K562 (cell line): ENCODE results near the gene ATP6V0C. TPM values are rescaled to one million over a fixed set of nuclear protein-coding genes. Genes with fewer than 3 reads are reported as not detected.
A peak's percentile ranks its signal among the peaks of the same experiment; 100 is the strongest.

Experiments
- ARID2 ChIP-seq: fragments of 450-650 bp; IDR thresholded peaks from 2 replicates; pipeline ENCODE4 v1.6.1; 2017; ENCODE audit warnings: antibody characterized with exemption, mild to moderate bottlenecking
- BMI1 ChIP-seq: fragments of 150-350 bp; IDR thresholded peaks from 2 replicates; pipeline ENCODE4 v1.6.1; 2014; ENCODE audit warnings: low read length
- DNMT1 ChIP-seq: fragments of 450-650 bp; IDR thresholded peaks from 2 replicates; pipeline ENCODE4 v1.6.1; 2016; ENCODE audit warnings: antibody characterized with exemption, mild to moderate bottlenecking
- ETV1 ChIP-seq: fragments of 450-650 bp; conservative IDR thresholded peaks from 2 replicates; pipeline ENCODE4 v1.6.1; 2016; ENCODE audit warnings: missing genetic modification characterization, control low read depth, low read depth, missing compliant biosample characterization
- FOXO4 ChIP-seq: fragments of 450-650 bp; formaldehyde crosslinking; IDR thresholded peaks from 2 replicates; pipeline ENCODE4 v1.4.0; 2020; ENCODE audit warnings: mild to moderate bottlenecking, moderate library complexity
- HDGF ChIP-seq: fragments of 450-650 bp; IDR thresholded peaks from 2 replicates; pipeline ENCODE4 v1.6.1; 2016
- HEY1 ChIP-seq: fragments of 250-450 bp; sonication (Bioruptor Pico); IDR thresholded peaks from 2 replicates; pipeline ENCODE4 v1.5.0; 2020; ENCODE audit warnings: mild to moderate bottlenecking, moderate library complexity, borderline replicate concordance
- PKNOX1 ChIP-seq: fragments of 450-650 bp; IDR thresholded peaks from 2 replicates; pipeline ENCODE4 v1.6.1; 2016
- POLR2G ChIP-seq: fragments of 200-400 bp; formaldehyde crosslinking; IDR thresholded peaks from 2 replicates; pipeline ENCODE4 v1.6.1; 2017; ENCODE audit warnings: low read depth, mild to moderate bottlenecking, antibody characterized with exemption, low read length, moderate library complexity
- RERE ChIP-seq: sonication (generic); formaldehyde crosslinking; IDR thresholded peaks from 2 replicates; pipeline ENCODE4 v1.8.0; 2023; ENCODE audit warnings: missing genetic modification reagents, mild to moderate bottlenecking, borderline replicate concordance
- RFX7 ChIP-seq: fragments of 250-450 bp; sonication (Bioruptor Pico); IDR thresholded peaks from 2 replicates; pipeline ENCODE4 v1.5.1; 2021; ENCODE audit warnings: mild to moderate bottlenecking
- TGIF2 ChIP-seq: sonication (generic); formaldehyde crosslinking; IDR thresholded peaks from 2 replicates; pipeline ENCODE4 v1.8.1; 2022; ENCODE audit warnings: mild to moderate bottlenecking, missing genetic modification reagents, moderate library complexity
- YY1 ChIP-seq, 3 experiments: IDR thresholded peaks; 2 replicates each; pipeline ENCODE4 v1.6.1; 2011; ENCODE audit warnings: low read length in 2 of 3, mild to moderate bottlenecking in 2 of 3, moderate library complexity in 2 of 3, borderline replicate concordance in 1 of 3, control low read depth in 1 of 3, low read depth in 1 of 3; ENCODE audit not compliant: insufficient read depth in 3 of 3, insufficient replicate concordance in 2 of 3, control insufficient read depth in 1 of 3, insufficient read length in 1 of 3; ENCODE audit errors: extremely low read depth in 1 of 3
- ZNF143 ChIP-seq: sonication (generic); formaldehyde crosslinking; IDR thresholded peaks from 2 replicates; pipeline ENCODE4 v1.9.0; 2022; ENCODE audit warnings: mild to moderate bottlenecking, missing genetic modification reagents
- ZNF282 ChIP-seq: sonication (generic); formaldehyde crosslinking; IDR thresholded peaks from 2 replicates; pipeline ENCODE4 v1.8.1; 2023; ENCODE audit warnings: missing genetic modification reagents
- ZNF384 ChIP-seq: IDR thresholded peaks from 2 replicates; pipeline ENCODE4 v1.6.1; 2012; ENCODE audit warnings: low read depth, low read length, improper control_type of control experiment
- ZNF436 ChIP-seq: fragments of 250-450, 450-650 bp; sonication (Bioruptor Pico); formaldehyde crosslinking; IDR thresholded peaks from 2 replicates; pipeline ENCODE4 v1.7.0; 2020; ENCODE audit warnings: mild to moderate bottlenecking
- polyA plus RNA-seq, 8 experiments: library from polyadenylated mRNA; depleted of rRNA in 4 of 8; stranded (reverse) in 5 of 8; unstranded in 3 of 8; fragments of >200 nt; fragmentation: Nextera tagmentation in 2 of 8; fragmentation: Illumina TruSeq in 1 of 8; extraction: Ambion mirVana in 2 of 8; extraction: Trizol in 1 of 8; gene quantifications; 2 replicates each; pipeline versions ENCODE4 v1.2.1 to v1.2.3, GENCODE V29; 2011 to 2014; ENCODE audit warnings: inconsistent platforms in 1 of 8, missing spikeins in 1 of 8
- total RNA-seq, 7 experiments: library from RNA; depleted of rRNA in 6 of 7; stranded (reverse); fragments of >200 nt in 6 of 7; fragmentation: Illumina TruSeq in 2 of 7; extraction: Trizol in 2 of 7; gene quantifications; 2 replicates each; pipeline versions ENCODE4 v1.2.1 to v1.2.3, GENCODE V29; 2011 to 2021; ENCODE audit warnings: low replicate concordance in 1 of 7

ATP6V0C gene
- total and polyA plus RNA-seq, 9 of the 15 experiments (the other 6 are each of a cell fraction or from before 2014, with no cell fraction given), result 2.9 to 228 (median 22.7) TPM

- TF ChIP-seq RFX7 (CRISPR knock-in tag), result 0 out of 2 replicates have a peak, but pooled peaks have one; percentile 21
- TF ChIP-seq TGIF2 (CRISPR knock-in tag), result no peak
- TF ChIP-seq HDGF, result peak; percentile 75; the same call in 1 of the 2 replicates
- no peak for TF ChIP-seq RERE (CRISPR knock-in tag)
- no peak for TF ChIP-seq BMI1
- no peak for TF ChIP-seq PKNOX1
- 0 out of 2 replicates have a peak, but pooled peaks have one; percentile 20 for TF ChIP-seq ZNF143
- peak in 1 of 3 experiments; percentile 33 for TF ChIP-seq YY1 (IDR thresholded peaks at IDR 0.05; ENCODE audit: borderline replicate concordance in 1 of 3, control insufficient read depth in 1 of 3, extremely low read depth in 1 of 3, insufficient read depth in 3 of 3, insufficient read length in 1 of 3, insufficient replicate concordance in 2 of 3, low read depth in 1 of 3, low read length in 2 of 3)
- 0 out of 2 replicates have a peak, but pooled peaks have one; percentile 0 for TF ChIP-seq ZNF282 (CRISPR knock-in tag)
- 0 out of 2 replicates have a peak, but pooled peaks have one; percentile 0 for TF ChIP-seq POLR2G
- no peak for TF ChIP-seq DNMT1
- TF ChIP-seq HEY1 (CRISPR knock-in tag), result no peak
- no peak for TF ChIP-seq ETV1 (tag)
- TF ChIP-seq ARID2, result no peak
- no peak for TF ChIP-seq ZNF436 (CRISPR knock-in tag)
- no peak for TF ChIP-seq ZNF384
- no peak for TF ChIP-seq FOXO4 (CRISPR knock-in tag)
Observed at GRCh38 chr16:2511996-2512734, 1.6 kb upstream of the ATP6V0C start (continued).
